SK-N-SH (cell line): ENCODE results near the gene NLRP7. TPM values are rescaled to one million over a fixed set of nuclear protein-coding genes. Genes with fewer than 3 reads are reported as not detected.

Experiments used
- CTCF ChIA-PET: fragments of 300-600, 350-600 bp; formaldehyde crosslinking; extraction: SDS; loops from one replicate; lab custom pipeline; 2021; lab: Yijun Ruan, JAX
- POLR2A ChIA-PET: fragments of 350-600 bp; sonication (Branson Sonifier 250); formaldehyde crosslinking; extraction: SDS; loops from one replicate; lab custom pipeline; 2020; ENCODE audit warnings: antibody characterized with exemption, inconsistent platforms; lab: Yijun Ruan, JAX
- DNase-seq: peaks from one replicate; pipeline ENCODE4 v3.0.0; 2012
- H2AFZ ChIP-seq: fragments of 200-600 bp; sonication (generic); 2 replicates; pipeline ENCODE4 v1.8.1; 2016; ENCODE audit warnings: antibody characterized with exemption, mild to moderate bottlenecking, low read depth
- H3F3A ChIP-seq: fragments of 200-600 bp; sonication (generic); replicated peaks from 2 replicates; pipeline ENCODE3; 2016; ENCODE audit warnings: antibody characterized with exemption, mild to moderate bottlenecking; ENCODE audit not compliant: insufficient read depth
- H3K27ac ChIP-seq, 2 experiments: fragments of 200-500 bp in 1 of 2; fragments of 200-600 bp in 1 of 2; sonication (Bioruptor generic) in 1 of 2; sonication (generic), shearing (Covaris generic) in 1 of 2; 2 replicates each; pipeline versions ENCODE4 v1.5.1 to v1.6.1; 2014 to 2016; ENCODE audit warnings: low read depth in 2 of 2, inconsistent platforms in 1 of 2, low read length in 1 of 2, mild to moderate bottlenecking in 1 of 2, mixed read lengths in 1 of 2
- H3K27me3 ChIP-seq: fragments of 200-600 bp; sonication (generic), shearing (Covaris generic); 2 replicates; pipeline ENCODE4 v1.6.1; 2016; ENCODE audit warnings: mixed run types; ENCODE audit not compliant: insufficient read depth
- H3K36me3 ChIP-seq, 2 experiments: fragments of 200-500 bp in 1 of 2; fragments of 200-600 bp in 1 of 2; sonication (Bioruptor generic) in 1 of 2; sonication (generic) in 1 of 2; replicated peaks in 1 of 2; 2 replicates each; pipeline versions ENCODE3 to v1.5.1; 2014 to 2016; ENCODE audit warnings: low read length in 1 of 2, mild to moderate bottlenecking in 1 of 2; ENCODE audit not compliant: insufficient read depth in 2 of 2, control insufficient read depth in 1 of 2
- H3K4me1 ChIP-seq, 2 experiments: fragments of 200-500 bp in 1 of 2; fragments of 200-600 bp in 1 of 2; sonication (Bioruptor generic) in 1 of 2; sonication (generic), shearing (Covaris generic) in 1 of 2; 2 replicates each; pipeline versions ENCODE4 v1.5.1 to v1.6.1; 2014 to 2016; ENCODE audit warnings: low read depth in 1 of 2, low read length in 1 of 2, mixed run types in 1 of 2; ENCODE audit not compliant: insufficient read depth in 2 of 2, control insufficient read depth in 1 of 2
- H3K4me2 ChIP-seq: fragments of 200-600 bp; sonication (generic), shearing (Covaris generic); 2 replicates; pipeline ENCODE4 v1.6.1; 2017; ENCODE audit warnings: mixed run types
- H3K4me3 ChIP-seq, 2 experiments: fragments of 200-500 bp in 1 of 2; fragments of 200-600 bp in 1 of 2; sonication (Bioruptor generic) in 1 of 2; sonication (generic), shearing (Covaris generic) in 1 of 2; 2 replicates each; pipeline versions ENCODE4 v1.5.1 to v1.8.1; 2014 to 2016; ENCODE audit warnings: low read depth in 2 of 2, inconsistent platforms in 1 of 2, low read length in 1 of 2, mild to moderate bottlenecking in 1 of 2, mixed read lengths in 1 of 2, moderate library complexity in 1 of 2
- H3K79me2 ChIP-seq: fragments of 200-600 bp; sonication (generic); 2 replicates; pipeline ENCODE4 v1.8.1; 2017; ENCODE audit warnings: mild to moderate bottlenecking; ENCODE audit not compliant: insufficient read depth
- H3K9ac ChIP-seq: fragments of 200-600 bp; sonication (generic); 2 replicates; pipeline ENCODE4 v1.6.1; 2017; ENCODE audit warnings: mixed run types
- H3K9me2 ChIP-seq: fragments of 200-600 bp; sonication (generic); 2 replicates; pipeline ENCODE4 v1.6.1; 2017; ENCODE audit warnings: mixed run types
- H3K9me3 ChIP-seq: fragments of 200-600 bp; sonication (generic); 2 replicates; pipeline ENCODE4 v1.6.1; 2017; ENCODE audit warnings: mixed run types, mild to moderate bottlenecking, moderate library complexity
- H4K20me1 ChIP-seq: fragments of 200-600 bp; sonication (generic); 2 replicates; pipeline ENCODE4 v1.6.1; 2017; ENCODE audit warnings: mild to moderate bottlenecking, mixed run types; ENCODE audit not compliant: insufficient read depth
- CHD2 ChIP-seq: fragments of 150-350 bp; IDR thresholded peaks from 2 replicates; pipeline ENCODE4 v1.6.1; 2018; ENCODE audit warnings: low read length; ENCODE audit not compliant: partially characterized antibody
- CTCF ChIP-seq: fragments of 200-600 bp; sonication (generic); IDR thresholded peaks from 2 replicates; pipeline ENCODE4 v1.6.1; 2017; ENCODE audit warnings: antibody characterized with exemption, mild to moderate bottlenecking, moderate library complexity
- EP300 ChIP-seq, 2 experiments: IDR thresholded peaks; 2 replicates each; pipeline versions ENCODE4 v1.4.0 to v1.6.1; 2012; ENCODE audit warnings: borderline replicate concordance in 1 of 2, low read depth in 1 of 2, low read length in 1 of 2
- GABPA ChIP-seq: IDR thresholded peaks from 2 replicates; pipeline ENCODE4 v1.4.0; 2012; ENCODE audit warnings: low read depth, mild to moderate bottlenecking
- GATA2 ChIP-seq: sonication (generic); formaldehyde crosslinking; IDR thresholded peaks from 2 replicates; pipeline ENCODE4 v1.5.0; 2020; ENCODE audit warnings: mild to moderate bottlenecking, missing genetic modification reagents
- RAD21 ChIP-seq: IDR thresholded peaks from 2 replicates; pipeline ENCODE4 v1.6.1; 2012; ENCODE audit warnings: mild to moderate bottlenecking, low read length
- RCOR1 ChIP-seq: fragments of 150-350 bp; IDR thresholded peaks from 2 replicates; pipeline ENCODE4 v1.6.1; 2017; ENCODE audit warnings: antibody characterized with exemption, low read length
- SIN3A ChIP-seq: IDR thresholded peaks from 2 replicates; pipeline ENCODE4 v1.6.1; 2012; ENCODE audit warnings: low read depth, mild to moderate bottlenecking, low read length, moderate library complexity, borderline replicate concordance
- ZBTB33 ChIP-seq: IDR thresholded peaks from 2 replicates; pipeline ENCODE4 v1.4.0; 2012; ENCODE audit warnings: low read depth, borderline replicate concordance
- WGBS: methylation state at CpG from one replicate; pipeline ENCODE4 v1.1.6; 2017; ENCODE audit warnings: low lambda C conversion rate; 5-methylcytosine and 5-hydroxymethylcytosine counted together
- polyA plus RNA-seq, 3 experiments: library from polyadenylated mRNA; depleted of rRNA; stranded (reverse); fragments of >200 nt; gene quantifications; 2 replicates each; pipeline ENCODE4 v1.2.3, GENCODE V29; 2012

Gene NLRP7
- polyA plus RNA-seq, 1 of the 3 experiments (the other 2 are of a cell fraction): not detected

- no peaks in the 10 kb centered on the region for H3K36me3 ChIP-seq
- no peak for DNase-seq
- CTCF ChIA-PET: no interaction called here
- no peak for TF ChIP-seq SIN3A
- TF ChIP-seq CTCF: peak; percentile 30
- TF ChIP-seq, all 33 proteins: peak for 1
- WGBS: 25% methylated on average over 7 of the region's 7 CpGs
- no peaks in the 10 kb centered on the region for H3K79me2 ChIP-seq
- no peaks in the 10 kb centered on the region for H4K20me1 ChIP-seq
- no peaks in the 10 kb centered on the region for H3K9me3 ChIP-seq
- no peaks in the 10 kb centered on the region for H3F3A ChIP-seq
- POLR2A ChIA-PET: no interaction called here
- no peak overlapping the region for H2AFZ ChIP-seq
- peaks cover 51% of the 10 kb centered on the region; the same call in 1 of the 2 replicates for H3K27me3 ChIP-seq
- H3K4me2 ChIP-seq: no peak overlapping the region
- H3K4me3 ChIP-seq: 0 out of 4 replicates have a peak overlapping the region, but pooled peaks of 1 of the 2 experiments have one; percentile 16
- H3K27ac ChIP-seq: no peak overlapping the region
- H3K4me1 ChIP-seq: no peaks in the 10 kb centered on the region
- no peak overlapping the region for H3K9ac ChIP-seq
- no peaks in the 10 kb centered on the region for H3K9me2 ChIP-seq
These were observed 64.6 kb downstream of the NLRP7 start for GRCh38 chr19:54882758-54883157.

- no peaks in the 10 kb centered on the region for H3F3A ChIP-seq
- H3K4me2 ChIP-seq: no peak overlapping the region
- WGBS: 20% methylated on average over 6 of the region's 6 CpGs
- H3K4me1 ChIP-seq: no peaks in the 10 kb centered on the region
- H3K9me2 ChIP-seq: no peaks in the 10 kb centered on the region
- no peak overlapping the region for H3K27ac ChIP-seq
- H4K20me1 ChIP-seq: no peaks in the 10 kb centered on the region
- ChIA-PET POLR2A (no interaction called here), CTCF (interaction anchor here (1.1 to 2.0 kb wide), 3 partner anchors 8 to 251 kb away, joined by 3 to 8 read pairs (median 3); no protein-coding TSS in a partner anchor)
- H3K4me3 ChIP-seq: no peak overlapping the region
- H3K9ac ChIP-seq: no peak overlapping the region
- no peak overlapping the region for H2AFZ ChIP-seq
- DNase-seq: no peak
- H3K27me3 ChIP-seq: peaks cover 51% of the 10 kb centered on the region; the same call in 1 of the 2 replicates
- H3K79me2 ChIP-seq: no peaks in the 10 kb centered on the region
- TF ChIP-seq GABPA: no peak
- TF ChIP-seq ZBTB33: no peak
- no peak for TF ChIP-seq CTCF
- TF ChIP-seq RAD21: no peak
- no peak for TF ChIP-seq GATA2 (CRISPR knock-in tag)
- TF ChIP-seq RCOR1: no peak
- no peak for TF ChIP-seq CHD2
- TF ChIP-seq EP300 (IDR thresholded peaks at IDR 0.05; ENCODE audit: borderline replicate concordance in 1 of 2, low read depth in 1 of 2, low read length in 1 of 2): no peak
- TF ChIP-seq, all 33 proteins: peak for 0
- no peaks in the 10 kb centered on the region for H3K9me3 ChIP-seq
- no peaks in the 10 kb centered on the region for H3K36me3 ChIP-seq
These were observed 65.4 kb downstream of the NLRP7 start for GRCh38 chr19:54881884-54882283.
